ENCODE measurements around the gene CNTN1. TPM values are rescaled to one million over a fixed set of nuclear protein-coding genes. Genes with fewer than 3 reads are reported as not detected.

Gene CNTN1
- total and polyA plus RNA-seq, 9 of the 15 experiments (the other 6 are each of a cell fraction or from before 2014, with no cell fraction given): 0.16 TPM; not detected in 8

GRCh38 chr12:40716037-40716436 is 23.8 kb downstream of the CNTN1 start (continued):
- no peak for TF ChIP-seq TAF15 (IDR thresholded peaks at IDR 0.05; ENCODE audit: low read depth, low read length)
- no peak for TF ChIP-seq MEIS2 (IDR thresholded peaks at IDR 0.05; ENCODE audit: partially characterized antibody)
- no peak for TF ChIP-seq MLX (CRISPR knock-in tag; conservative IDR thresholded peaks at IDR 0.05)
- no peak for TF ChIP-seq FOXA1 (IDR thresholded peaks at IDR 0.05; ENCODE audit: borderline replicate concordance)
- no peak for TF ChIP-seq HSF4 (CRISPR knock-in tag; IDR thresholded peaks at IDR 0.05; ENCODE audit: borderline replicate concordance)
- TF ChIP-seq CXXC5 (CRISPR knock-in tag; IDR thresholded peaks at IDR 0.05): no peak
- TF ChIP-seq DACH1 (IDR thresholded peaks at IDR 0.05; ENCODE audit: partially characterized antibody): no peak

GRCh38 chr12:40717576-40717975 is 25.3 kb downstream of the CNTN1 start:
- no peaks in the 10 kb centered on the region for H3K79me2 ChIP-seq (ENCODE audit: control insufficient read depth, insufficient read depth, low read length)
- no peak overlapping the region for H3K4me2 ChIP-seq (ENCODE audit: insufficient read depth, low read length)
- FAIRE-seq (no peak), DNase-seq (ENCODE audit: extremely low read depth in 1 of 4, low spot score in 3 of 4) (no peak), ATAC-seq (no peak)
- ChIA-PET POLR2A (no interaction called here), CTCF (ENCODE audit: low intra/inter-chr PET ratio) (no interaction called here)
- no peak overlapping the region for H3K9ac ChIP-seq (ENCODE audit: insufficient read depth in 1 of 2, low read depth in 2 of 2, low read length in 2 of 2)
- H3K27me3 ChIP-seq (ENCODE audit: control insufficient read depth in 2 of 2, insufficient read depth in 2 of 2, low read length in 2 of 2): no peaks in the 10 kb centered on the region
- no peaks in the 10 kb centered on the region for H3K36me3 ChIP-seq (ENCODE audit: control insufficient read depth, insufficient read depth, low read length)
- H3K4me3 ChIP-seq: no peak overlapping the region
- TF ChIP-seq MED1 (CRISPR knock-in tag; IDR thresholded peaks at IDR 0.05; ENCODE audit: borderline replicate concordance) (no peak), SIN3B (IDR thresholded peaks at IDR 0.05; ENCODE audit: low read depth) (no peak), HMBOX1 (IDR thresholded peaks at IDR 0.05) (no peak), ZNF79 (CRISPR knock-in tag; IDR thresholded peaks at IDR 0.05; ENCODE audit: low read depth) (no peak), DMBX1 (CRISPR knock-in tag; IDR thresholded peaks at IDR 0.05; ENCODE audit: borderline replicate concordance) (no peak), SMARCC2 (IDR thresholded peaks at IDR 0.05; ENCODE audit: low read depth) (no peak), NR2C2 (CRISPR knock-in tag; IDR thresholded peaks at IDR 0.05) (no peak), NR2C2 (tag; IDR thresholded peaks at IDR 0.05) (no peak)
- H3K27ac ChIP-seq (ENCODE audit: extremely low read depth, low read depth, low read length): no peak overlapping the region
- no peak overlapping the region for H2AFZ ChIP-seq (ENCODE audit: low read depth, low read length)
- WGBS (ENCODE audit: insufficient coverage, low coverage, missing lambda C conversion rate): 0% methylated on average over 1 of the region's 1 CpG
- H3K9me1 ChIP-seq (ENCODE audit: control insufficient read depth, insufficient read depth, low read length): no peaks in the 10 kb centered on the region
- no peaks in the 10 kb centered on the region for H3K9me3 ChIP-seq (replicated peaks; ENCODE audit: control insufficient read depth, insufficient read depth, low read depth, low read length)
- intact Hi-C loops (cut with micrococcal nuclease): no loop called here
- no peaks in the 10 kb centered on the region for H4K20me1 ChIP-seq (replicated peaks; ENCODE audit: control insufficient read depth, insufficient read depth, low read length)
- no TSS peak for BruUV-seq (replicated peaks)
- H3K4me1 ChIP-seq (replicated peaks in 1 of 2; ENCODE audit: control insufficient read depth in 2 of 2, insufficient read depth in 2 of 2, low read length in 2 of 2): no peaks in the 10 kb centered on the region
- in situ Hi-C loops (cut with MboI): no loop called here
